ENCODE data around the gene PSMD4.

GRCh38 chr1:151314137-151314875, 59.8 kb downstream of the PSMD4 start:
- no peak for TF ChIP-seq CTCF (IDR thresholded peaks at IDR 0.05; ENCODE audit: insufficient read depth, low read length, poor library complexity, severe bottlenecking)
- no peak for TF ChIP-seq EZH2phosphoT487 (conservative IDR thresholded peaks at IDR 0.05; ENCODE audit: low read length)

Measured in SU-DHL-6 (cell line).